ENCODE measurements around the gene DDRGK1.
"Not testable (repeated sequence)": the region's sequence is repeated elsewhere in the genome, so short reads cannot be mapped to it uniquely, and the experiment has no call there.

Gene DDRGK1

GRCh38 chr20:3163099-3164042 lies 41.1 kb downstream of the DDRGK1 start:
- DNase-seq = no peak

GRCh38 chr20:3162080-3162611 lies 42.3 kb downstream of the DDRGK1 start:
- peak; percentile 42 for DNase-seq

DNA sequence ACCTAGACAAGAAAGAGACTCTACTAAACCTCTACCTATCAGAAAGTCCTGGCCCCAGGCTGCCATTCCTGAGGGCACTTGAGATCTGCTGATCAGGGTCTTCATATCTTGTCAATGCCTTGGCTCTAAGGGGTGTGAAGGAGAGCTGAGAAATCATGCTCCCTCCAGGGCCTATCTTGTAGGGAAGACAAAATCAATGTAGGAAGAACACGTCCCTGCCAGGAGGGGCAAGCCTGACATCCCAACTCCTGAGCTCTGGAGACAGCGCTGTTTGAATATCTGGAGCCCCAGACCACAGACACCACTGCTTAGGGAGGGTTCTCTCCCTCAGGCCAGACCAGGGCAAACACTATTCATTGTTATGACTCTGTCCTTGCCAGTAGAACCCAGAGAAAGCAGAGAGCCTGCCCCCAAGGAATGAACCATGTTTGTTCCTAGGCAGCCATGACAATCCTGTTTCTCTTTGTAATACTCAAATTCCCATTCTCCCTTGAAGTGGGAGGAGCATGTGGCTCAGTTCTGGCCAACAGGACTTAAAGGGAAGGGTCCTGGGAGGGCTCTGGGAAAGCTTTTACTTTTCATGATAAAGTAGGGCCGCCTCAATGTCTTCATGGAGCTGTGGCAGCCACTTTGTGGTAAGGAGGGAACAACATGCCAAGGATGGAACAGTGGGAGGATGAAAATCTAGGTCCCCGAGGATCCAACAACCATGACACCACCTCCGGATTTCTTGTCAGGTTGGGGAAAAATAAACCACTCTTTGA lies 43.0 kb downstream of the DDRGK1 start:
- DNase-seq = no peak

DNA sequence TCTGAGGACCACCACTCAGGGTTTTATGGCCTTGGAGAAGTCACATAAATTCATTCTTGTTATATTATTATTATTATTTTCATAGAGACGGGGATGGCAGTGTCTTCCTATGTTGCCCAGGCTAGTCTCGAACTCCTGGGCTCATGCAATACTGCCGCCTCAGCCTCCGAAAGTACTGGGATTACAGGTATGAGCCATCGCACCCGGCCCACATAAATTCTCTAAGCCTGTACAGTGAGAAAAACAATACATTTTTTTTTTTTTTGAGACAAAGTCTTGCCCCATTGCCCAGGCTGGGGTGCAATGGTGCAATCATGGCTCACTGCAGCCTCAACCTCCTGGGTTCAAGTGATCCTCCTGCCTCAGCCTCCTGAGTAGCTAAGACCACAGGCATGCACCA lies 44.1 kb downstream of the DDRGK1 start:
- DNase-seq = no peak

DNA sequence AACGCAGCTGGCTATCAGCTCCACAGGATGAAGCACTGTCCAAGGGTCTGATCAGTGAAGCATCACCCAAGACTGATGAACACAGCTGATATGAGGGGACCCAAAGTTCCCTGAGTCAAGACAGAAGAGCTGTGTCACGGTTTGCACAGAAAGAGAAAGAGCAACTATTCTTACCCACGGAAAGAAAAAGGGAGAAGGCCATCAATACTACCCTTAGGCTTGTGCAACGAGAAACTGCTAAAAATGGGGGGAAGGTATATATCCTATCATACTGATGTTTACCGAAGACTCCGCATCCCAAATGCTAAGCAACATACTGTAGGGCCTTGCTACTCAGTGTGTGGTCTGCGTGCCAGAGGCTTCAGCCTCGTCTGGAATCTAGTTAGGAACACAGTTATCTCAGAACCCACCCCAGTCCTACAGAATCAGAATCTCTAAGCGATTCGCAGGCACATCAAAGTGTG lies 45.5 kb downstream of the DDRGK1 start:
- no peak for DNase-seq

DNA sequence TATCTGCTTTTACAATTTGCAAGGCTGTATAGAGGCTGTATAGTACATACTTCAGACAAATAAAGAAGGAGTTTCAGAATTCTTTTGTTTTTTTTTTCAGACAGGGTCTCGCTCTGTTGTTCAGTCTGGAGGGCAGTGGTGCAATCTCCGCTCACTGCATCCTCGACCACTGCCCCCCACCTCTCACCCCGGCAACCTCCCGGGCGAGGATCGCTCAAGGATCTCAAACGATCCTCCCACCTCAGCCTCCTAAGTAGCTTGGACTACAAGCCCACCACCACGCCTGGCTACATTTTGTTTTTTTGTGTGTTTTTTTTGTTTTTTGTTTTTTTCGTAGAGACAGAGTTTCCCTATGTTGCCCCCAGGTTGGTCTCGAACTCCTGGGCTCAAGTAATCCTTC lies 46.7 kb downstream of the DDRGK1 start:
- no peak for DNase-seq

DNA sequence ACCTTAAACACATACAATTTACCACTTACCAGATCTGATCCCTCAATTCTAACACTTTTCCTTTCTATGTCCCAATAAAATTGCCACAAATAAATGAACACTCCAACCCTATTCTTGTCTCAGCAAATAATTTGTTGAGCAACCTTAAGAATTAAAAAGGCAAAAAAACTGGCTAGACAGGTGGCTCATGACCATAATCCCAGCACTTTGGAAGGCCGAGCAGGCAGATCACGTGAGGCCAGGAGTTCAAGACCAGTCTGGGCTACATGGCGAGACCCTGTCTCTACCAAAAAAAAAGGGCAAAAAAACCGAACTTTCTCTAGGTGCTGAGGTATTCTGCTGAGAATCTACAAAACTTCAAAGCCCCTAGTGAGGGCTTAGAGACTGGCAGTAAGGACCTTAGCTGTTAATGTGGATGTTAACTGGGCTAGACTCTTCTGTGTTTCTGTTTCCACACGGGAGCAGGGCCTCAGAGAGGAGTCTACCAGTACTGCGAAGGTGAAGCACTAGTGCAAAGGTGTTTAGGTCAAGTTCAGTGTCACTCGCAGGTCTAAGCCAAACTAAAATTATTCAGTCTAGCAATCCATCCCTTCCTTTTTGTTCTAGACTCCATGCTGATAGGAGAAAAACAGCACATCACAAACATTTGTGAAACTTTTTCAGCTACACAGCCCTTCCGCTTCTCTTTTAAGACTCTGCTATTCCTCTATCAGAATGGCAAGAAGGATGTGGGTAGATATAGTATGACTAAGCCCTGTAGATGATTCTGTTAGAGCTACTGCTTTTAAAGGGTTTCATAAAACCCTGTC lies 47.5 kb downstream of the DDRGK1 start:
- no peak for DNase-seq

DNA sequence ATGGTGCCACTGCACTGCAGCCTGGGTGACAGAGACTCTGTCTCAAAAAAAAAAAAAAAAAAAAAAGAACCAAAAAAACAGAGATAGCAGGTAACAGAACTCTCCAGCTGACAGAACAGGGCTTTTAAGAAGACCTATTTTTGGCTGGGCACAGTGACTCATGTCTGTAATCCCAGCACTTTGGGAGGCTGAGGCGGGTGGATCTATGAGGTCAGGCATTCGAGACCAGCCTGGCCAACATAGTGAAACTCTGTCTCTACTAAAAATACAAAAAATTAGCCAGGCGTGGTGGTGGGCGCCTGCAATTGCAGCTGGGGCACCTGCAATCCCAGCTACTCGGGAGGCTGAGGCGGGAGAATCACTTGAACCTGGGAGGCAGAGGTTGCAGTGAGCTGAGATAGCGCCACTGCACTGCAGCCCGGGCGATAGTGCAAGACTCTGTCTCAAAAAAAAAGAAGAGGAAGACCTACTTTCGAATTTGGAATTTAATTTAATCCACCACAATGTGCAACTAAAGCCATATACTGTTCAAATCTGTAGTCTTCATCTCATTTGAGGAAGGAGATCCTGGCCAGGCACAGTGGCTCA lies 52.3 kb downstream of the DDRGK1 start:
- not testable (repeated sequence) for DNase-seq

DNA sequence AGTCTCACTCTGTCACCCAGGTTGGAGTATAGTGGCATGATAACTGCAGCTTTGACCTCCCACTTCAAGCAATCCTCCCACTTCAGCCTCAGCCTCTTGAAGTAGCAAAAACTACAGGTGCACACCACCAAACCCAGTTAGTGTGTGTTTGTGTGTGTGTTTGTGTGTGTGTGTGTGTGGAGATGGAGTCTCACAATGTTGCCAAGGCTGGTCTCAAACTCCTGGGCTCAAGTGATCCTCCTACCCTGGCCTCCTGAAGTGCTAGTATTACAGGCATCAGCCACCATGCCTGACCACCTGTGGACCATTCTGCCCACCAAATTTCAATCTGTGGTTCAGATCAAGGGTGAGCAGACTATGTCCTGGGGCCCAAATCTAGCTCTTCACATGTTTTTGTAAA lies 53.6 kb downstream of the DDRGK1 start:
- DNase-seq = no peak

DNA sequence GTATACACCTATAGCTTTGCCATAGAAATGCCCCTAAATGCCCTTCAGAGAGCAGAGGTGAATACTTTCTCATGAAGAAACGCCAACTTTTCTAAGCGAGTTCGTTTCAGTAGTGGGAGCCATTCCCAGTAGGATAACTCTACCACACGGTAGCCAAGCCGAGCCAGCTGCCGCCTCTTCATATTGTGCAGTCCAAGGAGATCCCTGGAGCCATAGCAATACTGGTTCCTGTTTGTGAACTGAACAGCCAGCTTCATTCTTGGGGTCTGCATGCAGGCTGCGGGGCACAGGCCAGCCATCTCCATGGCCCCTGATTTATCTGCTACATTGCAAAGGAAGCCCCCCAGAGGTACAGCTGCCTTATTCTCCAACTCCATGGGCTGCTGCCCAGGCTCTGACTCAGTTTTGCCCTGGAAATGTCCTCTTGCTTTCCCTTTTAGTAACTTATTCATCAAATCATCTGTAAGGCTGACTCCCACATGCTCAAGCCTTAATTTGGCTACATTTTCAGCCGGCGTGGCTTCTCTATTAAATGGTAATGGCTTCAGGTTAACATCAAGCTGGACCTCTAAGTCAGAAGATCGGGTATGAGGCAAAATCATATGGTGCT lies 57.6 kb downstream of the DDRGK1 start:
- DNase-seq = no peak

GRCh38 chr20:3141757-3142156 lies 62.7 kb downstream of the DDRGK1 start:
- DNase-seq = no peak

Measured in NCI-H1436 (cell line).